Hematopoietic multipotent progenitor cell (in vitro differentiated cells): ENCODE measurements around the gene CHCHD2. TPM values are rescaled to one million over a fixed set of nuclear protein-coding genes. Genes with fewer than 3 reads are reported as not detected.
"Not testable (repeated sequence)": the region's sequence is repeated elsewhere in the genome, so short reads cannot be mapped to it uniquely, and the experiment has no call there.

Experiments
- DNase-seq, 3 donors: peaks; one replicate each; pipeline ENCODE4 v3.0.0-alpha.2; 2011 to 2015; ENCODE audit warnings: low read depth in 2 of 3, low spot score in 2 of 3
- total RNA-seq: library from RNA; depleted of rRNA; stranded (reverse); fragments of >200 nt; gene quantifications from one replicate; pipeline ENCODE4 v1.2.3, GENCODE V29; 2012

CHCHD2 gene, protein sequence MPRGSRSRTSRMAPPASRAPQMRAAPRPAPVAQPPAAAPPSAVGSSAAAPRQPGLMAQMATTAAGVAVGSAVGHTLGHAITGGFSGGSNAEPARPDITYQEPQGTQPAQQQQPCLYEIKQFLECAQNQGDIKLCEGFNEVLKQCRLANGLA
- total RNA-seq = 442 TPM

GRCh38 chr7:56106108-56107073 lies at the start of gene CHCHD2:
Gene CHCHD2, minus strand, starts transcription at chr7:56106476. Its CDS starts 63 bp downstream, at chr7:56106413.
- peak; percentile 85 to 99 (median 98) for DNase-seq

DNA sequence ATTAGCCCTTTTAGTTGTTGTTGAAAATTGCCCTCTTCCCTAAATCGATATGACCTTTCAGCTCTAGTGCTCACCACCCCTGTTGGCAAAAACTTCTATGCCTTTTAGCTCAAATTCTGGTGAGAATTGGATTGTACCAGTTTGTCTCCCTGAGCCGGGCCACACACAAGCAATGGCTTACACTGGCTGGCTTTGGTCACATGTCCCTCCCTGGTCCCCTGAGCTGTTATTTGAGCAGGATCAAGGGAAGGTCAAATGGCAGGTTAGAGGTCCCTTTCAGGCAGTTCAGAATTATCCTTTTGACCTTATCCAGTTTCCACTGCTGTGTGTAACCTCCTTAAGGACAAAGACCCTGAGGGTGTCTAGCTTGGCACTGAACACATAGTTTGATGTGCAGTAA lies 24.8 kb upstream of the CHCHD2 start:
- not testable (repeated sequence) for DNase-seq

DNA sequence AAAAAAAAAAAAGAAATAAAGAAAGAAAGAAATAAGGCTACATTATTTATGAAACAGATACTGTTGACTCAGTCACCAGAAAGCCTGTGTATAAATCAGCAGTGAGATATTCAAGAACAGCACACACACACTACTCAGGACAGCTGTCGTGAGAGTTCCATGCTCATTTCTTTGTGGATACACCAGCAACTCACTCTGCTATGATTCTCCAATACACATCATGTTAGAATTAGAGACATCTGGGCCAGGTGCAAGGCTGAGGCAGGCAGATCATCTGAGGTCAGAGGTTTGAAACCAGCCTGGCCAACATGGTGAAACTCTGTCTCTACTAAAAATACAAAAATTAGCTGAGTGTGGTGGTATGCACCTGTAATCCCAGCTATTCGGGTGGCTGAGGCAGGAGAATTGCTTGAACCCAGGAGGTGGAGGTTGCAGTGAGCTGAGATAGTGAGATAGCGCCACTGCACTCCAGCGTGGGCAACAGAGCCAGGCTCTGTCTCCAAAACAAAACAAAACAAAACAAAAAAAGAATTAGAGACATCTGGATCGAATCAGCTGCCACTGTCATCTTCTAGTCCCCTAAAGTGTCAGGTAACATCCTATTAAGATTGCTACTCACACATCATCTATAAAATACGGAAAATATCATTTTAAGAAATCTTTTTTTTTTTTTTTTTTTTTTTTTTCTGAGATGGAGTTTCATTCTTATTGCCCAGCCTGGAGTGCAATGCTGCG lies 21.1 kb upstream of the CHCHD2 start:
- no peak for DNase-seq

DNA sequence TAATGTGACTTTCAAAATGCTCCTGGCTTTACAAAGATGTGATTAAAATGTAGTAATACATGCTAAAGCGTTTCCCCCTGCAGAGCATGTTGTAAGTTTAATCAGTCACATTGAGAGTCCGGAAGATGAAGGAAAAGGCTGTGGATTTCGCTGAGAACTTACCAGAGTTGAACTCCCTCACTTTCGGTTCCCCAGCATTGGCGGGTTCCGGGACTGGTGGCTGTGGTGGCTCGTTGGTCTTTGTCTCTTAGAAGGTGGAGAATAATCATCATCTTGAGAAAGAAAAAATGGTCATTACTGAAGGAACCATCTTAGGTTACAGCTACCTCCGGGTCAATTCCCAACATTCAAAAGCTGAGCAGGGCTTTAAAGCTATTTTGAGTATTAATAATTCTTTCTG lies 19.6 kb upstream of the CHCHD2 start:
- no peak for DNase-seq

- DNase-seq = no peak
Measured at GRCh38 chr7:56124981-56125380, 18.7 kb upstream of the CHCHD2 start.

- DNase-seq = no peak
Measured at GRCh38 chr7:56121440-56121839, 15.2 kb upstream of the CHCHD2 start.

DNA sequence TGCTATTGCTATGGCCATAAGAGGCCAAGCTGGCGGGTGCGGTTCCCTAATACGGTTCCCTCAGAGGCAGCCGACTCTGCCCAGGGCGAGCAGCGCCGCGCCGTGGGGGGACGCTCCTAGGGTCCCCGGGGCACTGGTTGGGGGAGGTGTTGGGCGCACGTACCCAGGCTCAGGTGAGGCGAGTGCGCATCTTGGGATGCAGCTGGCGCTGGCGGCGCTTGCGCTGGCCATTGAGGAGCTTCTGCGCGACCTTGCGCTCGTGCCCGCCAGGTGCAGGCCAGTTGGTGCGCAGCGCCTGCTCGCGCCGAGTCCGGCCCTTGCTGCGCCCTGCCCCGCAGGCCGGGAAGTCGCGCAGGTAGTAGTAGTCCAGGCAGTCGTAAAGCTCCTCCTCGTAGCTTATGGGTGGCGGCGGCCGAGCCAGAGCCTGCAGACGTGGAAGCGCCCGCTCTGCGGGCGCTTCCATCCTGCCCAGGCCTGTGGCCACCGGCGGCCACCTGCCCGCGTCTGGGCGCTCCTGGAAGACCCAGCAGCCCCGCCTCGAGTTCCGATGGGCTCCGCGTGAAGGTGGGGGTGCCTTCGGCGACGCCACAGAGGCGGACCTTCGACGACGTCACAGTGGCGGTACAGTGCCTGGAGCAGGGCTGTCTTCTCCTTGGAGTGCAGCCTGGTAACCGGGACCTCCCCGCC lies 9.7 kb upstream of the CHCHD2 start, which contains the start of gene NUPR2:
Gene NUPR2, minus strand, starts transcription at position 566 of the 687 bp plus-strand sequence. Its CDS starts 103 bp downstream, at position 463.
- no peak for DNase-seq

DNA sequence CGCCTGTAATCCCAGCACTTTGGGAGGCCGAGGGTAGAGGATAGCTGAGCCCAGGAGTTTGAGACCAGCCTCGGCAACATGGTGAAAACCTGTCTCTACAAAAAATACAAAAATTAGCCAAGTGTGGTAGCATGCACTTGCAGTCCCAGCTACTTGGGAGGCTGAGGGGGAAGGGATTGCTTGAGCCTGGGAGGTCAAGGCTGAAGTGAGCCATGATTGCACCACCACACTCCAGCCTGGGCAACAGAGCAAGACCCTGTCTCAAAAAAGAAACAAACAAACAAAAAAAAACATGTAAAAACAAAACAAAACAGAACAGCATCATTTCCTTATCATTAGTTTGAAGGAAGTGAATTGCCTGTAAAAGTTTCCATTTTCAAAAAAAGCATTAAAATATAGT lies 6.0 kb upstream of the CHCHD2 start:
- not testable (repeated sequence) for DNase-seq

DNA sequence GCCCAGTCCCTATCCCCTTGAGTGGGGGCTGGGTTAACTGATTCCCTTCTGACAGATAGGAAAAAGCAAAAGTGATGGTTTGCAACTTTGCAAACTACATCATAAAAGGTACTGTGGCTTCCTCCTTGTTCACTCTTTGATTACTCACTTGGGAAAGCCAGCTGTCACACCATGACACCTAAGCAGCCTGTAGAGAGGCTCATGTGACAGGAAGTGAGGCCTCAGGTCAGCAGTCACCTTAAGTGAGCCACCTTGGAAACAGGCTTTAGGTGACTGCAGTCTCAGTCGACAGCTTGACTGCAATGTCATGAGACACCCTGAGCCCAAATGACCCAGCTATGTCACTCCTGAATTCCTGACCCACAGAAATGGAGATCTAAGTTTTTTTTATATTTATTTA lies 4.3 kb upstream of the CHCHD2 start:
- no peak for DNase-seq

GRCh38 chr7:56107954-56108258 lies 1.6 kb upstream of the CHCHD2 start:
- DNase-seq = no peak

GRCh38 chr7:56105508-56105907 lies 768 bp downstream of the CHCHD2 start:
- DNase-seq = peak in 2 of 3 donors; percentile 24 to 65

GRCh38 chr7:56104138-56104537 lies 2.1 kb downstream of the CHCHD2 start:
- DNase-seq = not testable (repeated sequence)

GRCh38 chr7:56099653-56100052 lies 6.6 kb downstream of the CHCHD2 start:
- DNase-seq = no peak

DNA sequence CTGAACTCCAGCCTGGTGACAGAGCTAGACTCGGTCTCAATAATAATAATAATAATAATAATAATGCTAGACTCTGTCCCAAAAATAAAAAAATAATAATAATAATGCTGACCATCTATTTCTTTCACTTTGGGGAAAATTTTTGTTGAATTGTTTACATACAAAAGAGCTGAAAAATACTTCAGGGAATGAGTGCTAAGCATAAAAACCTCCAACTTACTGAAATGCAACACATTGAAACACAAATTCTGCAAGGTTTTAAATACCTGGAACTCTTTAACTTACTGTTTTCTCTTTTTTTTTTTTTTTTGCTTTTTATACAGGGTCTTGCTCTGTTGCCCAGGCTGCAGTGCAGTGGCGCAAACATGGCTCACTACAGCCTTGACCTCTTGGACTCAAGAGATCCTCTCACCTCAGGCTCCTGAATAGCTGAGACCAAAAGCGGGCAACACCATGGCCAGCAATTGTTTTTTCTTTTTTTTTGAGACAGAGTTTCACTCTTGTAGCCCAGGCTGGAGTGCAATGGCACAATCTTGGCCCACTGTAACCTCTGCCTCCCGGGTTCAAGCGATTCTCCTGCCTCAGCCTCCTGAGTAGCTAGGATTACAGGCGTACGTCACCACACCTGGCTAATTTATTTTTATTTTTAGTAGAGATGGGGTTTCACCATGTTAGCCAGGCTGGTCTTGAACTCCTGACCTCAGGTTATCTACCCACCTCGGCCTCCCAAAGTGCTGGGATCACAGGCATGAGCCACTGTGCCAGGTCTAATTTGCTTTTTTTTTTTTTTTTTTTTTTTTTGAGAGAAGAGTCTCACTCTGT lies 7.9 kb downstream of the CHCHD2 start:
- not testable (repeated sequence) for DNase-seq

GRCh38 chr7:56097700-56098099 lies 8.6 kb downstream of the CHCHD2 start:
- DNase-seq = no peak

GRCh38 chr7:56092789-56093531 lies 13.3 kb downstream of the CHCHD2 start, which contains the start of gene PHKG1:
Gene PHKG1, minus strand, starts transcription at chr7:56092952. Its CDS starts 4,011 bp downstream, at chr7:56088941.
- no peak for DNase-seq

- DNase-seq = not testable (repeated sequence)
Measured at GRCh38 chr7:56092388-56092787, 13.9 kb downstream of the CHCHD2 start.

DNA sequence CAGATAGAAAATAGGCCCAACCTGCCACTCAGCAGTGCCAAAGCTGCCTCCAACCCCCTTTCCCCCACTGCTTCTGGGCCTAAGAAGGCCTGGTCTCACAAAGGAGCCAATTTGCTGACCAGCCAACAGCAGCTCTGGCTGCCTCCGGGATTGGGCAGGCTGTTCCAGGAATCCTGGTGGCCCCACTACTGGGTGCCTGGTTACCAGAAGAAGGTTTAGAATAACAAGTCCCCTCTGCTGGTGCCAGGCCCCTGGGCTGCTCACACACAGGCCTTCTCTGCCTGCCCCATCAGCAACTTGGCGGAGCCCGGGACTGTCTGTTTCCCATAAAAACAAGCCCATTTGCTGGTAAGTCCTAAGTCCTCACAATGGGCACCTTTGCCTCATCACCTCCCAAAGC lies 14.7 kb downstream of the CHCHD2 start:
- DNase-seq = no peak

DNA sequence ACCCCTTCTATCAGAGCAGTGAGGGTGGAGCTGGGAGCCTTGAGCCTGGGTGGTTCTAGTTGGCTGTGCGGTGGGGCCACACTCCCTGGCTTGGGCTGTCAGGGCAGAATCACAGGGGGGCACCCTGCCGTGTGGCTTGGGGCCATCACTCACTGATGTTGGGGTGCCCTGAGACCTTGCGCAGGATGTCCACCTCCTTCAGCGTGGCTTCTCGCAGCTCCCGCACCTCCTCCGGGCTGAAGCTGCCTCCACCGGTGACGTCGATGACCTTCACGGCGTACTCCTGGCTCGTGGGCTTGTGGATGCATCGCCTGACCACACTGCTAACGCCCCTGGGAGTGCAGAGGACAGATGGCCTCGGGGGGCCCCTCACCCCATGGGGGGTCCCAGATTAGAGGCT lies 18.8 kb downstream of the CHCHD2 start:
- no peak for DNase-seq
